Activated naive CD4-positive, alpha-beta T cell treated with anti-CD3 and anti-CD28 coated beads for 36 hours (primary cell): Measurements from ENCODE around the gene CASK. TPM values are rescaled to one million over a fixed set of nuclear protein-coding genes. Genes with fewer than 3 reads are reported as not detected.
A peak's percentile ranks its signal among the peaks of the same experiment; 100 is the strongest.

Experiments
- CTCF ChIA-PET: fragments of 350-600 bp; sonication (Branson Sonifier 250); formaldehyde crosslinking; loops from one replicate; lab custom pipeline; 2021; ENCODE audit warnings: antibody characterized with exemption; lab: Charles Lee
- DNase-seq: peaks from one replicate; pipeline ENCODE4 v3.0.0-alpha.2; 2020
- H3K27ac Mint-ChIP-seq: one replicate; pipeline ENCODE4 v1.8.0; 2021; ENCODE audit warnings: mild to moderate bottlenecking, mixed read lengths
- H3K27me3 Mint-ChIP-seq: one replicate; pipeline ENCODE4 v1.8.0; 2021; ENCODE audit warnings: low read depth, mixed read lengths
- H3K36me3 Mint-ChIP-seq: one replicate; pipeline ENCODE4 v1.8.0; 2021; ENCODE audit warnings: low read depth, mixed read lengths
- H3K4me1 Mint-ChIP-seq: one replicate; pipeline ENCODE4 v1.8.0; 2021; ENCODE audit warnings: low read depth, mixed read lengths
- H3K4me3 Mint-ChIP-seq: one replicate; pipeline ENCODE4 v1.8.0; 2021; ENCODE audit warnings: mild to moderate bottlenecking, moderate library complexity, mixed read lengths
- H3K9me3 Mint-ChIP-seq: one replicate; pipeline ENCODE4 v1.8.0; 2021; ENCODE audit warnings: mixed read lengths
- intact Hi-C: fragments of 100-400 bp; cut with micrococcal nuclease; formaldehyde crosslinking; loops from one replicate; pipeline ENCODE4 v1.15.1; 2023
- total RNA-seq, 2 experiments: library from RNA; stranded (reverse); gene quantifications; one replicate each; pipeline ENCODE4 v1.2.3, GENCODE V29; 2021

The CASK gene
- total RNA-seq, 2 experiments from 2014 or later = 15.4 to 18.9 TPM

GRCh38 chrX:41863343-41864203 lies 59.8 kb downstream of the CASK start:
- Mint-ChIP-seq H3K27ac (peak overlapping the region; percentile 53), H3K36me3 (no peaks in the 10 kb centered on the region), H3K9me3 (no peaks in the 10 kb centered on the region), H3K4me3 (no peak overlapping the region), H3K27me3 (no peaks in the 10 kb centered on the region), H3K4me1 (peaks cover 36% of the 10 kb centered on the region)
- CTCF ChIA-PET = no interaction called here
- DNase-seq = no peak
- intact Hi-C loops = no loop called here

- H3K4me1 Mint-ChIP-seq = peaks cover 29% of the 10 kb centered on the region
- CTCF ChIA-PET = no interaction called here
- no peak overlapping the region for H3K27ac Mint-ChIP-seq
- intact Hi-C loops = no loop called here
- no peaks in the 10 kb centered on the region for H3K36me3 Mint-ChIP-seq
- DNase-seq = no peak
- H3K4me3 Mint-ChIP-seq = no peak overlapping the region
- no peaks in the 10 kb centered on the region for H3K27me3 Mint-ChIP-seq
- no peaks in the 10 kb centered on the region for H3K9me3 Mint-ChIP-seq
These were observed 60.7 kb downstream of the CASK start for GRCh38 chrX:41862562-41863184.

- Mint-ChIP-seq H3K27ac (no peak overlapping the region), H3K9me3 (no peaks in the 10 kb centered on the region), H3K27me3 (no peaks in the 10 kb centered on the region), H3K4me3 (no peak overlapping the region), H3K4me1 (peaks cover 12% of the 10 kb centered on the region), H3K36me3 (peaks cover 5% of the 10 kb centered on the region)
- CTCF ChIA-PET = no interaction called here
- intact Hi-C loops = no loop called here
- DNase-seq = no peak
These were observed 65.1 kb downstream of the CASK start for GRCh38 chrX:41858161-41858775.

GRCh38 chrX:41857670-41858069 lies 65.7 kb downstream of the CASK start:
- Mint-ChIP-seq H3K4me1 (peaks cover 7% of the 10 kb centered on the region), H3K4me3 (no peak overlapping the region), H3K9me3 (no peaks in the 10 kb centered on the region), H3K27ac (no peak overlapping the region), H3K36me3 (peaks cover 9% of the 10 kb centered on the region), H3K27me3 (no peaks in the 10 kb centered on the region)
- intact Hi-C loops = no loop called here
- CTCF ChIA-PET = no interaction called here
- DNase-seq = no peak

DNA sequence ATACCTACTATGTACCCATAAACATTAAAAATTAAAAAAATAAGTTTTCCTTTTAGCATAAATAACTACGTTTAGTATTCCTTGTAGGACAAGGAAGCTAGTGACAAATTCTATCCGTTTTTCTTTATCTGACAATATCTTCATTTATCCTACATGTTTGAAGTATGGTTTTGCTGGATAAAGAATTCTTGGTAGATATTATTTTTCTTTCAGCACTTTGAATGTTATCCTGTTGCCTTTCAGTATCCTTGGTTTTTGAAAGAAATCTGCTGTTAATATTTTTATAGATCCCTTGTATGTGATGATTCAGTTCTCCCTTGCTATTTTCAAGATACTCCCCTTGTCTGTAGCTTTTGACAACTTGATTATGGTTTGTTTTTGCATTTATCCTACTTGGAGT lies 76.6 kb downstream of the CASK start:
- H3K9me3 Mint-ChIP-seq = peaks cover 22% of the 10 kb centered on the region
- no peaks in the 10 kb centered on the region for H3K27me3 Mint-ChIP-seq
- H3K36me3 Mint-ChIP-seq = peaks cover 42% of the 10 kb centered on the region
- H3K4me1 Mint-ChIP-seq = no peaks in the 10 kb centered on the region
- DNase-seq = no peak
- CTCF ChIA-PET = no interaction called here
- intact Hi-C loops = no loop called here
- H3K4me3 Mint-ChIP-seq = no peak overlapping the region
- H3K27ac Mint-ChIP-seq = no peak overlapping the region

DNA sequence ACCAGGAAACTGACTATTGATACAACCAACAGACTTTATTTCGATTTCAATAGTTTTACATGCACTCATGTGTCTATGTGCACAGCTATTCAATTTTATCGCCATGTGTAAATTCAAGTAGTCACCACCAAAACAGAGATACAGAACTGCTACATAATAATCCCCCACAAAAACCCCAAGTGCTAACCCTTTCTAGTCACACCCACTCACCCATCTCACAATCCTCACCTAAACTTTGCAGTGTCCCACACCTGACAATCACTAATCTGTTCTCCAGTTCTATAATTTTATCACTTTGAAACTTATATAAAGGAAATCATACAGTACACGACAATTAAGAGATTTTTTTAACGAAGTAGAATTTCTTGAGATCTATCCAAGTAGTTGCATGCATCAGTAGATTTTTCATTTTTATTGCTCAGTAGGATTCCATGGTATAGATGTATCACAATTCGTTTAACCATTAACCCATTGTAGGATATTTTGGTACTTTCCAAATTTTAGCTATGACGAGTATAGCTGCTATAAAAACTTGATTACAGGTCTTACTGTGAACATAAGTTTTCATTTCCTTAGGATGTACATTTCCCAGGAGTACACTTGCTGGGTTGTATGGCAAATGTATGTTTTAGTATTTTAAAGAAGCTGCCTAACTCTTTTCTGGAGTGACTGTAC lies 85.9 kb downstream of the CASK start:
- H3K4me1 Mint-ChIP-seq = peaks cover 11% of the 10 kb centered on the region
- CTCF ChIA-PET = no interaction called here
- peaks cover 10% of the 10 kb centered on the region for H3K36me3 Mint-ChIP-seq
- no peak overlapping the region for H3K27ac Mint-ChIP-seq
- no peaks in the 10 kb centered on the region for H3K27me3 Mint-ChIP-seq
- DNase-seq = no peak
- peaks cover 2% of the 10 kb centered on the region for H3K9me3 Mint-ChIP-seq
- intact Hi-C loops = no loop called here
- no peak overlapping the region for H3K4me3 Mint-ChIP-seq

DNA sequence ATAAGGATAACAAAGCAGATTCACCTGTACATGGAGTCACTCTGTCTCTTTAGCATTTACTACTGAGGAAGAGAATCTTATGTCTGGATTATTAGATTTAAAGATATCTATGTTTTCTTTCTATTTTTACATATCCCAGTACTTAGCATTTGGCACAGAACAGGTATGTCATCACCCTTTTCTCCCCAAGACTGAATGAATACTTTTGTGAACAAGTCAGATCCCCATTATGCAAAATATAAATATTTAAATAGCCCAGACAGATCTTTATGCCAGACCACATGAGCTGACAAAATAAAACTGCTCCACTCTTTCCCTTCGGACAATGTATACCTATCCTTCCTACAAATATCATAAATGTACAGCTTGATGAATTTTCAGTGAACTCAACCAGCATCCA lies 94.5 kb downstream of the CASK start:
- Mint-ChIP-seq H3K27me3 (no peaks in the 10 kb centered on the region), H3K4me1 (peaks cover 9% of the 10 kb centered on the region), H3K9me3 (no peaks in the 10 kb centered on the region), H3K36me3 (peaks cover 4% of the 10 kb centered on the region), H3K27ac (no peak overlapping the region), H3K4me3 (no peak overlapping the region)
- intact Hi-C loops = no loop called here
- DNase-seq = no peak
- CTCF ChIA-PET = interaction anchor here (1.7 kb wide), 1 partner anchor 29 kb away, joined by 4 read pairs; no protein-coding TSS in a partner anchor

DNA sequence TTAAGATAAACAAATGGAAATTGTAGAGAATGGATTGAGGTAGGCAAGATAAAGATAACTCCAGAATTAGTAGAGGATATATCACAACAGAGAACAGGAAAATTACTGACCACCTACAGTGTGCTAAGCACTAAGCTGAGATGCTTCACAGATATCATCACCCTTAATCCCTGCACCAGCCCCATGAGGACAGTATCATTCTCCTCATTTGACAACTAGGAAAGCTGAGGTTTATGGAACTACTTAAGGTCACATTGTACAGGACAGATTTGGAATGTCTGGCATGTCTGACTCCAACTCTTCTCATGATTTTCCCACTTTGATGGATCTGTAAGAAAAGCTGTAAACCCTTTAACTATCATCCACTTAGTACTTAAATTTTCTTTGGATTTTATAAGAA lies 95.5 kb downstream of the CASK start:
- H3K4me1 Mint-ChIP-seq = peaks cover 7% of the 10 kb centered on the region
- no peaks in the 10 kb centered on the region for H3K27me3 Mint-ChIP-seq
- no peak overlapping the region for H3K27ac Mint-ChIP-seq
- DNase-seq = no peak
- CTCF ChIA-PET = no interaction called here
- peaks cover 2% of the 10 kb centered on the region for H3K9me3 Mint-ChIP-seq
- no peak overlapping the region for H3K4me3 Mint-ChIP-seq
- peaks cover 12% of the 10 kb centered on the region for H3K36me3 Mint-ChIP-seq
- intact Hi-C loops = no loop called here

DNA sequence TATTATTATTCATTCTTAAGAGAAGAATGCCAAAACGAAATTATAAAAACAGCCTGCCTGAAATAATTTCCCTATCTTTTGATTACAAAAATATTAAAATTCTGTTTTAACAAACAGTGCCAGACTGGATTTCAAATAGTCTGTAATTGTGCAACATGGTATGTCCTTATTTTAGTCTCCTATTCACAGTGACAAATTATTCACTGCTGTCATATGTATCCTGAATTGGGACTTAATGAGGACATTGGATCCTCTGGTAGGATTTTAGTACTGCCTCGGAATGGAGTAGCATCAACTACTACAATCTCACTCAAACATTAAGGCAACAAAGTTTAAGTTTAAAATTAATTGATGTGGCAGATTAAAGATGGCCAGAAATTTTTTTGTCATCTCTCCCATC lies 97.6 kb downstream of the CASK start:
- Mint-ChIP-seq H3K36me3 (peaks cover 16% of the 10 kb centered on the region), H3K27me3 (no peaks in the 10 kb centered on the region), H3K27ac (no peak overlapping the region), H3K9me3 (peaks cover 2% of the 10 kb centered on the region), H3K4me3 (no peak overlapping the region), H3K4me1 (peaks cover 2% of the 10 kb centered on the region)
- intact Hi-C loops = no loop called here
- no peak for DNase-seq
- CTCF ChIA-PET = no interaction called here

DNA sequence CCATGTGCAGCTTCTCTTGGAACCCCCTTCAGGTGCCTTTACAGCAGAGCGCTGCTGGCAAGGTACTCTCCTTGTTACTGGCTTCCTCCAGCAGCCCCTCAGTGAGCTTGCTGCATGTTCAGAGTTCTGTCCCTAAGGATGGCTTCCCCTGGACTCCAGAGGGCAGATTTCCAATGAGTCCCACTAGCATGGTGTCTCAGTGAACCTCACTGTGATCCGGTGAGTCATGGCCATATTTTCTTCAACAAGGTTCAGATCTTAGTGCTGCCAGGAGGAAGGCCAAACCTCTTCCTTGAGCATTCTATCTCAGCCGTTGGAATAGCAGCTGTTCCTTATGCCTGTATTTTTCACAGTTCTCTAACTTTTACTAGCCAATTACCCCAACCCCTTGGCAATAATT lies 98.8 kb downstream of the CASK start:
- intact Hi-C loops = no loop called here
- Mint-ChIP-seq H3K36me3 (peaks cover 16% of the 10 kb centered on the region), H3K27me3 (no peaks in the 10 kb centered on the region), H3K27ac (no peak overlapping the region), H3K4me3 (no peak overlapping the region), H3K4me1 (peaks cover 2% of the 10 kb centered on the region), H3K9me3 (peaks cover 2% of the 10 kb centered on the region)
- CTCF ChIA-PET = no interaction called here
- DNase-seq = no peak

DNA sequence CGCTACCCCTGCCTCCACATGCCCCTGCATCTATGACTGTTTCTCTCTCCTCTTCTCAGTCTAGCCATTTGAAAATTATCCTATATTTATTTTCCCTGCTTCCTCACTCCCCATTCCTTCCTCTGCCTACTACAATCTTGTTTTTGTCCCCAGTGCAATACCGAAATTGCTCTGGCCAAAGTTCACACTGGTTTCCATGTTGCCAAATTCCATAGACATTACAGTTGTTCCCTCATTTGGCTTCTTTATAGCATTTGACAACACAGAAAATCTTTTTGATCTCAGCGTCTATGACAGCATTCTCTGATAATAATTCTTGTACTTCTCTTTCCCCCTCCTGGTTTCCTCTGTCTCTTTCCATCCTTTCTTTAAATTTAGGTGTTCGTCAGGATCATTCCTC lies 100.0 kb downstream of the CASK start:
- CTCF ChIA-PET = no interaction called here
- DNase-seq = no peak
- H3K4me3 Mint-ChIP-seq = no peak overlapping the region
- intact Hi-C loops = no loop called here
- no peaks in the 10 kb centered on the region for H3K4me1 Mint-ChIP-seq
- no peaks in the 10 kb centered on the region for H3K27me3 Mint-ChIP-seq
- peaks cover 16% of the 10 kb centered on the region for H3K36me3 Mint-ChIP-seq
- H3K27ac Mint-ChIP-seq = no peak overlapping the region
- peaks cover 3% of the 10 kb centered on the region for H3K9me3 Mint-ChIP-seq

- Mint-ChIP-seq H3K9me3 (peaks cover 3% of the 10 kb centered on the region), H3K27me3 (no peaks in the 10 kb centered on the region), H3K4me1 (no peaks in the 10 kb centered on the region), H3K4me3 (no peak overlapping the region), H3K27ac (no peak overlapping the region), H3K36me3 (peaks cover 16% of the 10 kb centered on the region)
- DNase-seq = no peak
- CTCF ChIA-PET = no interaction called here
- intact Hi-C loops = no loop called here
These were observed 100.5 kb downstream of the CASK start for GRCh38 chrX:41822892-41823291.
